H1 (cell line): ENCODE data around the gene MMP20. TPM values are rescaled to one million over a fixed set of nuclear protein-coding genes. Genes with fewer than 3 reads are reported as not detected.

Experiments used
- CTBP2 ChIP-seq: IDR thresholded peaks from 2 replicates; pipeline ENCODE4 v1.7.0; 2011; ENCODE audit warnings: borderline replicate concordance, mild to moderate bottlenecking, moderate library complexity, mixed read lengths, low read length; ENCODE audit not compliant: insufficient read depth, insufficient read length
- HDAC6 ChIP-seq: IDR thresholded peaks from one replicate; pipeline ENCODE4 v1.7.1; 2012; ENCODE audit warnings: low read depth, mild to moderate bottlenecking, inconsistent platforms, low read length, moderate library complexity
- KDM1A ChIP-seq: fragments of 200-600, 300-600 bp; sonication (generic); IDR thresholded peaks from 2 replicates; pipeline ENCODE4 v1.7.1; 2016; ENCODE audit warnings: mild to moderate bottlenecking, low read length, borderline replicate concordance
- NANOG ChIP-seq: IDR thresholded peaks from 2 replicates; pipeline ENCODE4 v1.6.1; 2011; ENCODE audit warnings: low read length, low read depth, mild to moderate bottlenecking, inconsistent platforms; ENCODE audit not compliant: insufficient read depth, poor library complexity, severe bottlenecking
- PHF8 ChIP-seq: fragments of 200-600 bp; sonication (generic); conservative IDR thresholded peaks from 2 replicates; pipeline ENCODE4 v1.7.1; 2012; ENCODE audit warnings: low read depth, mild to moderate bottlenecking, inconsistent platforms, low read length, moderate library complexity
- SIRT6 ChIP-seq: IDR thresholded peaks from one replicate; pipeline ENCODE4 v1.7.1; 2012; ENCODE audit warnings: low read length, inconsistent platforms
- SP4 ChIP-seq: IDR thresholded peaks from 2 replicates; pipeline ENCODE4 v1.6.1; 2012; ENCODE audit warnings: low read length, inconsistent platforms
- TCF12 ChIP-seq: IDR thresholded peaks from 2 replicates; pipeline ENCODE4 v1.6.1; 2011; ENCODE audit warnings: low read depth, mild to moderate bottlenecking, low read length
- polyA plus RNA-seq, 7 experiments: library from polyadenylated mRNA; depleted of rRNA in 3 of 7; stranded (reverse) in 5 of 7; unstranded in 2 of 7; fragments of >200 nt in 5 of 7; fragments of 200-250 nt in 2 of 7; gene quantifications; 1 replicate in 5 of 7; 2 replicates in 1 of 7; 4 replicates in 1 of 7; pipeline versions ENCODE4 v1.2.1 to v1.2.3, GENCODE V29; 2011 to 2013; ENCODE audit warnings: missing spikeins in 2 of 7, mixed read lengths in 2 of 7
- total RNA-seq: library from RNA; stranded (reverse); fragmentation: NEBNext Ultra II Directional; extraction: Animal tissue kit (Norgen Biotek cat#: 25700); gene quantifications from 2 replicates; pipeline ENCODE4 v1.2.1, GENCODE V29; 2021
- TF ChIP-seq, protein P1 (sequence below): fragments of 300-600 bp; sonication (generic); IDR thresholded peaks from 2 replicates; pipeline ENCODE4 v1.7.1; 2012; ENCODE audit warnings: low read length, moderate library complexity, mild to moderate bottlenecking, inconsistent platforms; ENCODE audit not compliant: insufficient replicate concordance

MMP20 gene
- total and polyA plus RNA-seq, 2 of the 8 experiments (the other 6 are each of a cell fraction or from before 2014, with no cell fraction given), result not detected

DNA sequence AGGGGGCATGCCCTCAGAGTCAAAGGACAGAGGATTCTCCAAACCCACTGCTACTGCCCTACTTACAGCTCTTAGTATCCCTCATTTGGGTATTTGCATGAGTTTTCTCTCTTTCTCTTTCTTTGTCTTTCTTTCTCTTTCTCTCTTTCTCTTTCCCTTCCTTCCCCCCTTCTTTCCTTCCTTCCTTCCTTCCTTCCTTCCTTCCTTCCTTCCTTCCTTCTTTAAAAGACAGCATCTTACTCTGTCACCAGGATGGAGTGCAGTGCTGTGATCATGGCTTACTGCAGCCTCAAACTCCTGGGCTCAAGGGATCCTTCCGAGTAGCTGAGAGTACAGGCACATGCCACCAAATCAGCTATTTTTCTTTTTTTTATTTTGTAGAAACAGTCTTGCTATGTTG lies 80.5 kb downstream of the MMP20 start (continued):
- TF ChIP-seq, protein P1, sequence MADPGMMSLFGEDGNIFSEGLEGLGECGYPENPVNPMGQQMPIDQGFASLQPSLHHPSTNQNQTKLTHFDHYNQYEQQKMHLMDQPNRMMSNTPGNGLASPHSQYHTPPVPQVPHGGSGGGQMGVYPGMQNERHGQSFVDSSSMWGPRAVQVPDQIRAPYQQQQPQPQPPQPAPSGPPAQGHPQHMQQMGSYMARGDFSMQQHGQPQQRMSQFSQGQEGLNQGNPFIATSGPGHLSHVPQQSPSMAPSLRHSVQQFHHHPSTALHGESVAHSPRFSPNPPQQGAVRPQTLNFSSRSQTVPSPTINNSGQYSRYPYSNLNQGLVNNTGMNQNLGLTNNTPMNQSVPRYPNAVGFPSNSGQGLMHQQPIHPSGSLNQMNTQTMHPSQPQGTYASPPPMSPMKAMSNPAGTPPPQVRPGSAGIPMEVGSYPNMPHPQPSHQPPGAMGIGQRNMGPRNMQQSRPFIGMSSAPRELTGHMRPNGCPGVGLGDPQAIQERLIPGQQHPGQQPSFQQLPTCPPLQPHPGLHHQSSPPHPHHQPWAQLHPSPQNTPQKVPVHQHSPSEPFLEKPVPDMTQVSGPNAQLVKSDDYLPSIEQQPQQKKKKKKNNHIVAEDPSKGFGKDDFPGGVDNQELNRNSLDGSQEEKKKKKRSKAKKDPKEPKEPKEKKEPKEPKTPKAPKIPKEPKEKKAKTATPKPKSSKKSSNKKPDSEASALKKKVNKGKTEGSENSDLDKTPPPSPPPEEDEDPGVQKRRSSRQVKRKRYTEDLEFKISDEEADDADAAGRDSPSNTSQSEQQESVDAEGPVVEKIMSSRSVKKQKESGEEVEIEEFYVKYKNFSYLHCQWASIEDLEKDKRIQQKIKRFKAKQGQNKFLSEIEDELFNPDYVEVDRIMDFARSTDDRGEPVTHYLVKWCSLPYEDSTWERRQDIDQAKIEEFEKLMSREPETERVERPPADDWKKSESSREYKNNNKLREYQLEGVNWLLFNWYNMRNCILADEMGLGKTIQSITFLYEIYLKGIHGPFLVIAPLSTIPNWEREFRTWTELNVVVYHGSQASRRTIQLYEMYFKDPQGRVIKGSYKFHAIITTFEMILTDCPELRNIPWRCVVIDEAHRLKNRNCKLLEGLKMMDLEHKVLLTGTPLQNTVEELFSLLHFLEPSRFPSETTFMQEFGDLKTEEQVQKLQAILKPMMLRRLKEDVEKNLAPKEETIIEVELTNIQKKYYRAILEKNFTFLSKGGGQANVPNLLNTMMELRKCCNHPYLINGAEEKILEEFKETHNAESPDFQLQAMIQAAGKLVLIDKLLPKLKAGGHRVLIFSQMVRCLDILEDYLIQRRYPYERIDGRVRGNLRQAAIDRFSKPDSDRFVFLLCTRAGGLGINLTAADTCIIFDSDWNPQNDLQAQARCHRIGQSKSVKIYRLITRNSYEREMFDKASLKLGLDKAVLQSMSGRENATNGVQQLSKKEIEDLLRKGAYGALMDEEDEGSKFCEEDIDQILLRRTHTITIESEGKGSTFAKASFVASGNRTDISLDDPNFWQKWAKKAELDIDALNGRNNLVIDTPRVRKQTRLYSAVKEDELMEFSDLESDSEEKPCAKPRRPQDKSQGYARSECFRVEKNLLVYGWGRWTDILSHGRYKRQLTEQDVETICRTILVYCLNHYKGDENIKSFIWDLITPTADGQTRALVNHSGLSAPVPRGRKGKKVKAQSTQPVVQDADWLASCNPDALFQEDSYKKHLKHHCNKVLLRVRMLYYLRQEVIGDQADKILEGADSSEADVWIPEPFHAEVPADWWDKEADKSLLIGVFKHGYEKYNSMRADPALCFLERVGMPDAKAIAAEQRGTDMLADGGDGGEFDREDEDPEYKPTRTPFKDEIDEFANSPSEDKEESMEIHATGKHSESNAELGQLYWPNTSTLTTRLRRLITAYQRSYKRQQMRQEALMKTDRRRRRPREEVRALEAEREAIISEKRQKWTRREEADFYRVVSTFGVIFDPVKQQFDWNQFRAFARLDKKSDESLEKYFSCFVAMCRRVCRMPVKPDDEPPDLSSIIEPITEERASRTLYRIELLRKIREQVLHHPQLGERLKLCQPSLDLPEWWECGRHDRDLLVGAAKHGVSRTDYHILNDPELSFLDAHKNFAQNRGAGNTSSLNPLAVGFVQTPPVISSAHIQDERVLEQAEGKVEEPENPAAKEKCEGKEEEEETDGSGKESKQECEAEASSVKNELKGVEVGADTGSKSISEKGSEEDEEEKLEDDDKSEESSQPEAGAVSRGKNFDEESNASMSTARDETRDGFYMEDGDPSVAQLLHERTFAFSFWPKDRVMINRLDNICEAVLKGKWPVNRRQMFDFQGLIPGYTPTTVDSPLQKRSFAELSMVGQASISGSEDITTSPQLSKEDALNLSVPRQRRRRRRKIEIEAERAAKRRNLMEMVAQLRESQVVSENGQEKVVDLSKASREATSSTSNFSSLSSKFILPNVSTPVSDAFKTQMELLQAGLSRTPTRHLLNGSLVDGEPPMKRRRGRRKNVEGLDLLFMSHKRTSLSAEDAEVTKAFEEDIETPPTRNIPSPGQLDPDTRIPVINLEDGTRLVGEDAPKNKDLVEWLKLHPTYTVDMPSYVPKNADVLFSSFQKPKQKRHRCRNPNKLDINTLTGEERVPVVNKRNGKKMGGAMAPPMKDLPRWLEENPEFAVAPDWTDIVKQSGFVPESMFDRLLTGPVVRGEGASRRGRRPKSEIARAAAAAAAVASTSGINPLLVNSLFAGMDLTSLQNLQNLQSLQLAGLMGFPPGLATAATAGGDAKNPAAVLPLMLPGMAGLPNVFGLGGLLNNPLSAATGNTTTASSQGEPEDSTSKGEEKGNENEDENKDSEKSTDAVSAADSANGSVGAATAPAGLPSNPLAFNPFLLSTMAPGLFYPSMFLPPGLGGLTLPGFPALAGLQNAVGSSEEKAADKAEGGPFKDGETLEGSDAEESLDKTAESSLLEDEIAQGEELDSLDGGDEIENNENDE, result no peak
- TF ChIP-seq PHF8, result no peak
- no peak for TF ChIP-seq TCF12
- no peak for TF ChIP-seq CTBP2
- no peak for TF ChIP-seq NANOG
- TF ChIP-seq SIRT6, result no peak
- no peak for TF ChIP-seq SP4
- TF ChIP-seq HDAC6, result no peak
- no peak for TF ChIP-seq KDM1A
